Testis (tissue), 3 donors: Measurements from ENCODE around the gene TIGIT. TPM values are rescaled to one million over a fixed set of nuclear protein-coding genes. Genes with fewer than 3 reads are reported as not detected.

Experiments used
- DNase-seq: peaks from one replicate; pipeline ENCODE4 v3.0.0-alpha.2; 2019
- H3K27ac ChIP-seq, 2 donors: fragments of 200-600 bp; sonication (generic); one replicate each; pipeline ENCODE4 v1.5.1; 2019
- H3K27me3 ChIP-seq: fragments of 200-600 bp; sonication (generic); one replicate; pipeline ENCODE4 v1.5.1; 2019
- H3K36me3 ChIP-seq: fragments of 200-600 bp; sonication (generic); one replicate; pipeline ENCODE4 v1.5.1; 2017; ENCODE audit warnings: low read depth; ENCODE audit errors: missing control alignments
- H3K4me1 ChIP-seq: fragments of 200-600 bp; sonication (generic); one replicate; pipeline ENCODE4 v1.5.1; 2019
- H3K4me3 ChIP-seq, 2 donors: fragments of 200-600 bp; sonication (generic); one replicate each; pipeline ENCODE4 v1.5.1; 2017 to 2019
- H3K9me3 ChIP-seq: fragments of 200-600 bp; sonication (generic); one replicate; pipeline ENCODE4 v1.5.1; 2017
- POLR2A ChIP-seq: fragments of 450-650 bp; IDR thresholded peaks from one replicate; pipeline ENCODE4 v1.6.1; 2017; ENCODE audit warnings: antibody characterized with exemption, mild to moderate bottlenecking, moderate library complexity
- WGBS, 2 donors: methylation state at CpG; one replicate each; pipeline ENCODE4 v1.1.5; 2018; 5-methylcytosine and 5-hydroxymethylcytosine counted together
- intact Hi-C: fragments of 100-400 bp; cut with DNase I; formaldehyde crosslinking; loops from one replicate; pipeline ENCODE4 v1.15.1; 2023; ENCODE audit warnings: low total_unique reads
- polyA plus RNA-seq: library from polyadenylated mRNA; stranded (reverse); fragments of 350-450 nt; fragmentation: Illumina TruSeq; extraction: RNeasy Lipid Tissue Mini Kit (QIAGEN cat#74804); gene quantifications from one replicate; pipeline ENCODE4 v1.2.3, GENCODE V29; 2014; ENCODE audit warnings: low read depth, low replicate concordance; ENCODE audit not compliant: insufficient read depth
- total RNA-seq, 2 donors: library from RNA; depleted of rRNA; stranded (reverse); fragments of >200 nt; gene quantifications; one replicate each; pipeline ENCODE4 v1.2.3, GENCODE V29; 2016
- TF ChIP-seq, protein P1 (sequence below), 3 experiments: fragments of 450-650 bp in 2 of 3; fragments of 200-600 bp in 1 of 3; sonication (generic) in 1 of 3; IDR thresholded peaks; one replicate each; pipeline ENCODE4 v1.5.1; 2016 to 2019; ENCODE audit warnings: antibody characterized with exemption in 3 of 3, mild to moderate bottlenecking in 2 of 3, moderate library complexity in 1 of 3

Gene TIGIT
- total and polyA plus RNA-seq, 3 donors from 2014 or later, result 0.50 to 1.4 (median 1.2) TPM

GRCh38 chr3:114299421-114299820 is 5.6 kb downstream of the TIGIT start:
- Histone ChIP-seq H3K27ac (no peak overlapping the region), H3K4me1 (no peaks in the 10 kb centered on the region), H3K9me3 (no peaks in the 10 kb centered on the region), H3K27me3 (no peaks in the 10 kb centered on the region), H3K4me3 (no peak overlapping the region), H3K36me3 (no peaks in the 10 kb centered on the region)
- 75 to 85% methylated on average over 13 of the region's 13 CpGs for WGBS, 2 donors
- intact Hi-C loops, result no loop called here
- no peak for TF ChIP-seq POLR2A
- TF ChIP-seq, protein P1, sequence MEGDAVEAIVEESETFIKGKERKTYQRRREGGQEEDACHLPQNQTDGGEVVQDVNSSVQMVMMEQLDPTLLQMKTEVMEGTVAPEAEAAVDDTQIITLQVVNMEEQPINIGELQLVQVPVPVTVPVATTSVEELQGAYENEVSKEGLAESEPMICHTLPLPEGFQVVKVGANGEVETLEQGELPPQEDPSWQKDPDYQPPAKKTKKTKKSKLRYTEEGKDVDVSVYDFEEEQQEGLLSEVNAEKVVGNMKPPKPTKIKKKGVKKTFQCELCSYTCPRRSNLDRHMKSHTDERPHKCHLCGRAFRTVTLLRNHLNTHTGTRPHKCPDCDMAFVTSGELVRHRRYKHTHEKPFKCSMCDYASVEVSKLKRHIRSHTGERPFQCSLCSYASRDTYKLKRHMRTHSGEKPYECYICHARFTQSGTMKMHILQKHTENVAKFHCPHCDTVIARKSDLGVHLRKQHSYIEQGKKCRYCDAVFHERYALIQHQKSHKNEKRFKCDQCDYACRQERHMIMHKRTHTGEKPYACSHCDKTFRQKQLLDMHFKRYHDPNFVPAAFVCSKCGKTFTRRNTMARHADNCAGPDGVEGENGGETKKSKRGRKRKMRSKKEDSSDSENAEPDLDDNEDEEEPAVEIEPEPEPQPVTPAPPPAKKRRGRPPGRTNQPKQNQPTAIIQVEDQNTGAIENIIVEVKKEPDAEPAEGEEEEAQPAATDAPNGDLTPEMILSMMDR (IDR thresholded peaks at IDR 0.05), result peak in 1 of 3 experiments; percentile 34
- DNase-seq, result peak; percentile 22

GRCh38 chr3:114299941-114300624 is 6.3 kb downstream of the TIGIT start:
- WGBS, 2 donors, result 88 to 91% methylated on average over 5 of the region's 5 CpGs
- H3K4me1 ChIP-seq, result no peaks in the 10 kb centered on the region
- intact Hi-C loops, result no loop called here

GRCh38 chr3:114307222-114307830 is 13.5 kb downstream of the TIGIT start:
- WGBS, 2 donors, result 87 to 88% methylated on average over 8 of the region's 8 CpGs
- TF ChIP-seq, protein P1 (IDR thresholded peaks at IDR 0.05), result no peak
- no peak for TF ChIP-seq POLR2A
- H3K27me3 ChIP-seq, result no peaks in the 10 kb centered on the region
- no peak overlapping the region for H3K27ac ChIP-seq
- DNase-seq, result no peak
- H3K4me1 ChIP-seq, result no peaks in the 10 kb centered on the region
- H3K9me3 ChIP-seq, result no peaks in the 10 kb centered on the region
- intact Hi-C loops, result no loop called here
- no peaks in the 10 kb centered on the region for H3K36me3 ChIP-seq
- no peak overlapping the region for H3K4me3 ChIP-seq

More at GRCh38 chr3:114299941-114300624, 6.3 kb downstream of the TIGIT start:
- DNase-seq, result no peak
- no peak overlapping the region for H3K27ac ChIP-seq
- no peaks in the 10 kb centered on the region for H3K36me3 ChIP-seq
- no peaks in the 10 kb centered on the region for H3K27me3 ChIP-seq
- no peaks in the 10 kb centered on the region for H3K9me3 ChIP-seq
- TF ChIP-seq, protein P1 (IDR thresholded peaks at IDR 0.05), result no peak
- TF ChIP-seq POLR2A, result no peak
- no peak overlapping the region for H3K4me3 ChIP-seq

DNA sequence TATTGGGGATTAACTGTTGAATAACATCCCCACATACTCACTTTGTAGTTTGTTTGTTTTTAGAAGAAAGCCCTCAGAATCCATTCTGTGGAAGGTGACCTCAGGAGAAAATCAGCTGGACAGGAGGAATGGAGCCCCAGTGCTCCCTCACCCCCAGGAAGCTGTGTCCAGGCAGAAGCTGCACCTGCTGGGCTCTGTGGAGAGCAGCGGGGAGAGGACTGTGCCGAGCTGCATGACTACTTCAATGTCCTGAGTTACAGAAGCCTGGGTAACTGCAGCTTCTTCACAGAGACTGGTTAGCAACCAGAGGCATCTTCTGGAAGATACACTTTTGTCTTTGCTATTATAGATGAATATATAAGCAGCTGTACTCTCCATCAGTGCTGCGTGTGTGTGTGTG is 14.0 kb downstream of the TIGIT start:
- no peaks in the 10 kb centered on the region for H3K4me1 ChIP-seq
- intact Hi-C loops, result no loop called here
- H3K9me3 ChIP-seq, result no peaks in the 10 kb centered on the region
- DNase-seq, result no peak
- no peak overlapping the region for H3K27ac ChIP-seq
- TF ChIP-seq, protein P1 (IDR thresholded peaks at IDR 0.05), result no peak
- no peak for TF ChIP-seq POLR2A
- no peak overlapping the region for H3K4me3 ChIP-seq
- 65 to 69% methylated on average over 3 of the region's 3 CpGs for WGBS, 2 donors
- H3K36me3 ChIP-seq, result no peaks in the 10 kb centered on the region
- H3K27me3 ChIP-seq, result no peaks in the 10 kb centered on the region
